ENCODE results near the gene AQP7. TPM values are rescaled to one million over a fixed set of nuclear protein-coding genes. Genes with fewer than 3 reads are reported as not detected.

The AQP7 gene
- total RNA-seq = 0.16 TPM in 1 of 2 replicates, not detected in the other

DNA sequence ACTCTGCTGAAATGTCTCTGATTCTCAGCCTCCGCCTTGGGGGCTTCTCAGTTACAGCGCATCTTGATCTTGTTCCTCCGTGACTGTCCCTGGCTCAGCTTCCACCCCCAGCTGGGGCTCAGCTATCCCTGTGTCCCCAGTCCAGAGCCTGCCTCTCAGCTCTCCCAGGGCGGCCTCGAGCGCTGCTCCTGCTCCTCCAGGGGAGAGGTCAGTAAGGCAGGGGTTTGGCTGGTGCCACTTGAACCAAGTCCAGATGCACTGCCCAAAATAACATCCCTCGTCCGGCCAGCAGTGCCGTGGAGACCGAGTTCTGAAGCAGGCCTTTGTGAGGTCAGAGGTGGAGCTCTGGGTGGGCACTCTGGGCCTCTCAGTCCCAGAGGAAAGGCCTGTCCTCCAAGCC is at the start of gene AQP7:
TSS of gene AQP7 (minus strand) at position 198 of the 400 bp plus-strand sequence. CDS start 1,306 bp downstream, outside the sequence.

DNA sequence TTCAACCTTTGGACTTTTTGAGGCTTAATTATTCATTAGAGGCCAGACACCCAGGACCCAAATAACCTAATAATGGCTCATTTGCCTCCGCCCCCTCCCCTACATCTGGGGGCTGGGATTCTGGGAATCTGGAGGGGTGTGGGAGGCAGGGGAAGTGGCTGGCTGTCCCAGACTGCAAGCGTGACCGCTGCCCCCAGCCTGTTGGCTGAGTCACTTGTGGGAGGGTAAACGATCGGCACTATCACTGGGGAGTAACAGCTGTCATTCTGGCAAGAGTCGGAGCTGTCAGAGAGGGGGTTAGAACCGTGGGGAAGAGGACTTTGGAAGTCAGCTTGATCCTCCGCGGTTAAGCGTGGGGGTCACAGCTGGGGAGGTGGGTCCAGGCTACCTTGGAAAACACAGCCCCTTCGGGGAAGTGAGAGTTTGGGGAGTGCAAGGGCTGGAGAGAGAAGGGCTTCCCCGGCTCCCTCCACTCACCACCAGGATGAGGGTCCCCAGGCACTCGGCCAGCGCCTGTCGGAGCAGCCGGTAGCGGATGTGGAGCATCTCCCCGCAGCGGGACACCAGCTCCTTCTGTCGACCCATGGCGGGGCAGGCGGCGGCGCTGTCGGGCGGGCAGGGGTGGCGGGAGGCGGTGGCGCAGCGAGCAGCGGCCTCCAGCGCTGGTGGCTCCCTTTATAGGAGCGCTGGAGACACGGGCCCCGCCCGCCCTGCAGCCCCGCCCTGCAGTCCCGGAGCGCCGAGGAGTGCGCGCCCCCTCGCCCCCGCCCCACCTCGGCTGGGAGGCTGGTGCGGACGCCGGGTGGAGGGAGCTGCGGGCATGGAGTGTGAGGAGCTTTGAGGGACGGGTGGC is 44.8 kb upstream of the AQP7 start, which contains the start of gene AQP3:
TSS of gene AQP3 (minus strand) at position 648 of the 853 bp plus-strand sequence. CDS start at position 585, 63 bp downstream.

Other genes with a start within 250 kb of the AQP7 start
- 7.8 and 29.1 TPM in 2 replicates for gene B4GALT1, start 235.2 kb downstream of the AQP7 start, total RNA-seq
- gene SPINK4, start 162.4 kb downstream of the AQP7 start, total RNA-seq = not detected in 2 replicates
- 40.8 and 48.3 TPM in 2 replicates for gene BAG1, start 137.9 kb downstream of the AQP7 start, total RNA-seq
- 79.0 and 126 TPM in 2 replicates for gene CHMP5, start 137.5 kb downstream of the AQP7 start, total RNA-seq
- 8.1 and 22.8 TPM in 2 replicates for gene NFX1, start 112.1 kb downstream of the AQP7 start, total RNA-seq
- gene AQP3, start 45.0 kb upstream of the AQP7 start, total RNA-seq = 0.57 and 1.3 TPM in 2 replicates
- 9.4 and 30.8 TPM in 2 replicates for gene NOL6, start 71.4 kb upstream of the AQP7 start, total RNA-seq
- gene ANKRD18B, start 121.7 kb upstream of the AQP7 start, total RNA-seq = 0.49 and 0.63 TPM in 2 replicates

Measured in bladder microvascular endothelial cell (primary cell).